ENCODE measurements around the gene PHTF2. TPM values are rescaled to one million over a fixed set of nuclear protein-coding genes. Genes with fewer than 3 reads are reported as not detected.

PHTF2 gene
- polyA plus RNA-seq, 1 of the 3 experiments (the other 2 are of a cell fraction): 21.2 TPM

GRCh38 chr7:77838929-77839491, 40.4 kb downstream of the PHTF2 start (continued):
- TF ChIP-seq RAD21 (IDR thresholded peaks at IDR 0.05; ENCODE audit: low read length) (no peak), MXI1 (IDR thresholded peaks at IDR 0.05; ENCODE audit: low read depth, low read length) (no peak)

- WGBS (ENCODE audit: low lambda C conversion rate): 95% methylated on average over 2 of the region's 2 CpGs
- DNase-seq: no peak
- Histone ChIP-seq H3K27ac (ENCODE audit: low read depth in 2 of 2, low read length in 1 of 2) (no peak overlapping the region), H3K4me2 (no peak overlapping the region), H3K79me2 (ENCODE audit: insufficient read depth) (peaks cover 29% of the 10 kb centered on the region), H3K4me3 (ENCODE audit: low read depth in 2 of 2, low read length in 1 of 2) (no peak overlapping the region), H3K4me1 (ENCODE audit: control insufficient read depth in 1 of 2, insufficient read depth in 2 of 2, low read depth in 1 of 2, low read length in 1 of 2) (peaks cover 0 to 2% of the 10 kb centered on the region in 2 experiments; a peak in 3 of 4 replicates), H3K36me3 (replicated peaks in 1 of 2; ENCODE audit: control insufficient read depth in 1 of 2, insufficient read depth in 2 of 2, low read length in 1 of 2) (peaks cover 0 to 7% of the 10 kb centered on the region in 2 experiments), H3F3A (replicated peaks; ENCODE audit: insufficient read depth) (peaks cover 5% of the 10 kb centered on the region), H4K20me1 (ENCODE audit: insufficient read depth) (no peaks in the 10 kb centered on the region), H3K9me2 (no peaks in the 10 kb centered on the region), H3K9ac (no peak overlapping the region), H2AFZ (ENCODE audit: low read depth) (no peak overlapping the region), H3K9me3 (no peaks in the 10 kb centered on the region), H3K27me3 (ENCODE audit: insufficient read depth) (no peaks in the 10 kb centered on the region)
- POLR2A ChIA-PET: no interaction called here
- no peak for TF ChIP-seq EP300 (IDR thresholded peaks at IDR 0.05; ENCODE audit: borderline replicate concordance in 1 of 2, low read depth in 1 of 2, low read length in 1 of 2)
- no peak for TF ChIP-seq GABPA (IDR thresholded peaks at IDR 0.05; ENCODE audit: low read depth)
- TF ChIP-seq ELF1 (IDR thresholded peaks at IDR 0.05): no peak
- CTCF ChIA-PET: interaction anchor here (0.8 to 1.4 kb wide), 2 partner anchors 40 to 188 kb away, joined by 3 read pairs; no protein-coding TSS in a partner anchor
Observed at GRCh38 chr7:77839919-77840318, 41.3 kb downstream of the PHTF2 start.

DNA sequence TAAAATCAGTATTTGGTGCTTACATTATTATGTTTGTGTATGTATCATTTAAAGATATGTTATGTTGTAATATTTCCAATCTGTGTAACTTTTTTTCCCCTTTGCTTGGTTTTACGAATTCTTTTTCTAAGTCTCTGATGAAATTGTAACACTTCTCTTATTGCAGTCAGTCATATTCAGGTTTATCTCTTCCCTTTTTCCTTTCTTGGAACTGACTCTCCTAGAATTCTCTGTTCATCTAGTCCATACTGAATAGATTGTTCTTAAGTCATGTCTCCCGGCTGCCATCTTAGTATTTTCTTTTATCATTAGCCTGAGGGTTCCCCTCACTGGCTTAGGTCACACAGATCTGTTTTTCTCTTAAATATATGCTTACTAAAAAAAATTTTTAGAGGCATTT, 44.6 kb downstream of the PHTF2 start:
- no peaks in the 10 kb centered on the region for H3K9me3 ChIP-seq
- WGBS (ENCODE audit: low lambda C conversion rate): 95% methylated on average over 2 of the region's 2 CpGs
- TF ChIP-seq, protein P1, sequence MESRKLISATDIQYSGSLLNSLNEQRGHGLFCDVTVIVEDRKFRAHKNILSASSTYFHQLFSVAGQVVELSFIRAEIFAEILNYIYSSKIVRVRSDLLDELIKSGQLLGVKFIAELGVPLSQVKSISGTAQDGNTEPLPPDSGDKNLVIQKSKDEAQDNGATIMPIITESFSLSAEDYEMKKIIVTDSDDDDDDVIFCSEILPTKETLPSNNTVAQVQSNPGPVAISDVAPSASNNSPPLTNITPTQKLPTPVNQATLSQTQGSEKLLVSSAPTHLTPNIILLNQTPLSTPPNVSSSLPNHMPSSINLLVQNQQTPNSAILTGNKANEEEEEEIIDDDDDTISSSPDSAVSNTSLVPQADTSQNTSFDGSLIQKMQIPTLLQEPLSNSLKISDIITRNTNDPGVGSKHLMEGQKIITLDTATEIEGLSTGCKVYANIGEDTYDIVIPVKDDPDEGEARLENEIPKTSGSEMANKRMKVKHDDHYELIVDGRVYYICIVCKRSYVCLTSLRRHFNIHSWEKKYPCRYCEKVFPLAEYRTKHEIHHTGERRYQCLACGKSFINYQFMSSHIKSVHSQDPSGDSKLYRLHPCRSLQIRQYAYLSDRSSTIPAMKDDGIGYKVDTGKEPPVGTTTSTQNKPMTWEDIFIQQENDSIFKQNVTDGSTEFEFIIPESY (IDR thresholded peaks at IDR 0.05; ENCODE audit: borderline replicate concordance, low read depth): no peak
- TF ChIP-seq RFX5 (IDR thresholded peaks at IDR 0.05; ENCODE audit: low read length) (no peak), MXI1 (IDR thresholded peaks at IDR 0.05; ENCODE audit: low read depth, low read length) (no peak), EZH2phosphoT487 (IDR thresholded peaks at IDR 0.05; ENCODE audit: borderline replicate concordance, low read depth) (no peak), TCF12 (IDR thresholded peaks at IDR 0.05) (no peak), NFIC (IDR thresholded peaks at IDR 0.05; ENCODE audit: borderline replicate concordance) (no peak), FOXJ3 (CRISPR knock-in tag; IDR thresholded peaks at IDR 0.05) (no peak), SIN3A (IDR thresholded peaks at IDR 0.05; ENCODE audit: borderline replicate concordance, low read depth, low read length) (no peak), NRF1 (IDR thresholded peaks at IDR 0.05; ENCODE audit: low read depth, low read length) (no peak), FOXM1 (IDR thresholded peaks at IDR 0.05; ENCODE audit: low read depth) (no peak), FOSL2 (IDR thresholded peaks at IDR 0.05; ENCODE audit: borderline replicate concordance, low read depth) (no peak), YY1 (IDR thresholded peaks at IDR 0.05; ENCODE audit: low read depth) (no peak), RCOR1 (IDR thresholded peaks at IDR 0.05; ENCODE audit: low read length) (no peak), EP300 (IDR thresholded peaks at IDR 0.05; ENCODE audit: borderline replicate concordance in 1 of 2, low read depth in 1 of 2, low read length in 1 of 2) (no peak), ELF1 (IDR thresholded peaks at IDR 0.05) (no peak), CHD2 (IDR thresholded peaks at IDR 0.05; ENCODE audit: low read length, partially characterized antibody) (no peak), SMC3 (IDR thresholded peaks at IDR 0.05; ENCODE audit: low read depth, low read length) (no peak)
- TF ChIP-seq, protein P2, sequence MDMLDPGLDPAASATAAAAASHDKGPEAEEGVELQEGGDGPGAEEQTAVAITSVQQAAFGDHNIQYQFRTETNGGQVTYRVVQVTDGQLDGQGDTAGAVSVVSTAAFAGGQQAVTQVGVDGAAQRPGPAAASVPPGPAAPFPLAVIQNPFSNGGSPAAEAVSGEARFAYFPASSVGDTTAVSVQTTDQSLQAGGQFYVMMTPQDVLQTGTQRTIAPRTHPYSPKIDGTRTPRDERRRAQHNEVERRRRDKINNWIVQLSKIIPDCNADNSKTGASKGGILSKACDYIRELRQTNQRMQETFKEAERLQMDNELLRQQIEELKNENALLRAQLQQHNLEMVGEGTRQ (IDR thresholded peaks at IDR 0.05; ENCODE audit: borderline replicate concordance, low read depth, low read length): no peak
- TF ChIP-seq, protein P3, sequence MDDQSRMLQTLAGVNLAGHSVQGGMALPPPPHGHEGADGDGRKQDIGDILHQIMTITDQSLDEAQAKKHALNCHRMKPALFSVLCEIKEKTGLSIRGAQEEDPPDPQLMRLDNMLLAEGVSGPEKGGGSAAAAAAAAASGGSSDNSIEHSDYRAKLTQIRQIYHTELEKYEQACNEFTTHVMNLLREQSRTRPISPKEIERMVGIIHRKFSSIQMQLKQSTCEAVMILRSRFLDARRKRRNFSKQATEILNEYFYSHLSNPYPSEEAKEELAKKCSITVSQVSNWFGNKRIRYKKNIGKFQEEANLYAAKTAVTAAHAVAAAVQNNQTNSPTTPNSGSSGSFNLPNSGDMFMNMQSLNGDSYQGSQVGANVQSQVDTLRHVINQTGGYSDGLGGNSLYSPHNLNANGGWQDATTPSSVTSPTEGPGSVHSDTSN (IDR thresholded peaks at IDR 0.05): no peak
- TF ChIP-seq, protein P4, sequence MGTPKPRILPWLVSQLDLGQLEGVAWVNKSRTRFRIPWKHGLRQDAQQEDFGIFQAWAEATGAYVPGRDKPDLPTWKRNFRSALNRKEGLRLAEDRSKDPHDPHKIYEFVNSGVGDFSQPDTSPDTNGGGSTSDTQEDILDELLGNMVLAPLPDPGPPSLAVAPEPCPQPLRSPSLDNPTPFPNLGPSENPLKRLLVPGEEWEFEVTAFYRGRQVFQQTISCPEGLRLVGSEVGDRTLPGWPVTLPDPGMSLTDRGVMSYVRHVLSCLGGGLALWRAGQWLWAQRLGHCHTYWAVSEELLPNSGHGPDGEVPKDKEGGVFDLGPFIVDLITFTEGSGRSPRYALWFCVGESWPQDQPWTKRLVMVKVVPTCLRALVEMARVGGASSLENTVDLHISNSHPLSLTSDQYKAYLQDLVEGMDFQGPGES (IDR thresholded peaks at IDR 0.05; ENCODE audit: low read depth, low read length): no peak
- H3K9me2 ChIP-seq: no peaks in the 10 kb centered on the region
- no peak for DNase-seq
- H3K4me2 ChIP-seq: no peak overlapping the region
- peaks cover 0 to 7% of the 10 kb centered on the region in 2 experiments for H3K36me3 ChIP-seq (replicated peaks in 1 of 2; ENCODE audit: control insufficient read depth in 1 of 2, insufficient read depth in 2 of 2, low read length in 1 of 2)
- H4K20me1 ChIP-seq (ENCODE audit: insufficient read depth): no peaks in the 10 kb centered on the region
- H3K4me3 ChIP-seq (ENCODE audit: low read depth in 2 of 2, low read length in 1 of 2): no peak overlapping the region
- CTCF ChIA-PET: interaction anchor here (0.6 to 1.1 kb wide), 3 partner anchors 9 to 191 kb away, joined by 3 read pairs; no protein-coding TSS in a partner anchor
- H3F3A ChIP-seq (replicated peaks; ENCODE audit: insufficient read depth): peaks cover 3% of the 10 kb centered on the region
- H3K9ac ChIP-seq: no peak overlapping the region
- no peak overlapping the region for H3K27ac ChIP-seq (ENCODE audit: low read depth in 2 of 2, low read length in 1 of 2)
- POLR2A ChIA-PET: no interaction called here
- H3K4me1 ChIP-seq (ENCODE audit: control insufficient read depth in 1 of 2, insufficient read depth in 2 of 2, low read depth in 1 of 2, low read length in 1 of 2): no peaks in the 10 kb centered on the region; a peak in 2 of 4 replicates
- H3K79me2 ChIP-seq (ENCODE audit: insufficient read depth): peaks cover 5% of the 10 kb centered on the region; the same call in 1 of the 2 replicates
- H2AFZ ChIP-seq (ENCODE audit: low read depth): no peak overlapping the region
- no peaks in the 10 kb centered on the region for H3K27me3 ChIP-seq (ENCODE audit: insufficient read depth)
